Measurements from ENCODE around the gene CBX1.

GRCh38 chr17:48056879-48057278 is 44.4 kb downstream of the CBX1 start:
- TF ChIP-seq EZH2phosphoT487 (IDR thresholded peaks at IDR 0.05; ENCODE audit: unreplicated experiment) (no peak), CTCF (conservative IDR thresholded peaks at IDR 0.05; ENCODE audit: low read depth in 2 of 2) (no peak), POLR2AphosphoS5 (IDR thresholded peaks at IDR 0.05; ENCODE audit: low read depth) (no peak; the same call in 1 of the 2 replicates), REST (IDR thresholded peaks at IDR 0.05; ENCODE audit: unreplicated experiment) (no peak), ZNF114 (CRISPR knock-in tag; IDR thresholded peaks at IDR 0.05) (no peak), EZH2 (IDR thresholded peaks at IDR 0.05; ENCODE audit: low read depth, unreplicated experiment) (no peak), JUNB (IDR thresholded peaks at IDR 0.05; ENCODE audit: unreplicated experiment) (no peak), STAT1 (IDR thresholded peaks at IDR 0.05; ENCODE audit: unreplicated experiment) (no peak), NANOG (IDR thresholded peaks at IDR 0.05; ENCODE audit: borderline replicate concordance) (no peak), CREB1 (CRISPR knock-in tag; IDR thresholded peaks at IDR 0.05; ENCODE audit: low read depth) (no peak), ZNF331 (CRISPR knock-in tag; IDR thresholded peaks at IDR 0.05; ENCODE audit: low read depth) (no peak)
- TF ChIP-seq, protein P1, sequence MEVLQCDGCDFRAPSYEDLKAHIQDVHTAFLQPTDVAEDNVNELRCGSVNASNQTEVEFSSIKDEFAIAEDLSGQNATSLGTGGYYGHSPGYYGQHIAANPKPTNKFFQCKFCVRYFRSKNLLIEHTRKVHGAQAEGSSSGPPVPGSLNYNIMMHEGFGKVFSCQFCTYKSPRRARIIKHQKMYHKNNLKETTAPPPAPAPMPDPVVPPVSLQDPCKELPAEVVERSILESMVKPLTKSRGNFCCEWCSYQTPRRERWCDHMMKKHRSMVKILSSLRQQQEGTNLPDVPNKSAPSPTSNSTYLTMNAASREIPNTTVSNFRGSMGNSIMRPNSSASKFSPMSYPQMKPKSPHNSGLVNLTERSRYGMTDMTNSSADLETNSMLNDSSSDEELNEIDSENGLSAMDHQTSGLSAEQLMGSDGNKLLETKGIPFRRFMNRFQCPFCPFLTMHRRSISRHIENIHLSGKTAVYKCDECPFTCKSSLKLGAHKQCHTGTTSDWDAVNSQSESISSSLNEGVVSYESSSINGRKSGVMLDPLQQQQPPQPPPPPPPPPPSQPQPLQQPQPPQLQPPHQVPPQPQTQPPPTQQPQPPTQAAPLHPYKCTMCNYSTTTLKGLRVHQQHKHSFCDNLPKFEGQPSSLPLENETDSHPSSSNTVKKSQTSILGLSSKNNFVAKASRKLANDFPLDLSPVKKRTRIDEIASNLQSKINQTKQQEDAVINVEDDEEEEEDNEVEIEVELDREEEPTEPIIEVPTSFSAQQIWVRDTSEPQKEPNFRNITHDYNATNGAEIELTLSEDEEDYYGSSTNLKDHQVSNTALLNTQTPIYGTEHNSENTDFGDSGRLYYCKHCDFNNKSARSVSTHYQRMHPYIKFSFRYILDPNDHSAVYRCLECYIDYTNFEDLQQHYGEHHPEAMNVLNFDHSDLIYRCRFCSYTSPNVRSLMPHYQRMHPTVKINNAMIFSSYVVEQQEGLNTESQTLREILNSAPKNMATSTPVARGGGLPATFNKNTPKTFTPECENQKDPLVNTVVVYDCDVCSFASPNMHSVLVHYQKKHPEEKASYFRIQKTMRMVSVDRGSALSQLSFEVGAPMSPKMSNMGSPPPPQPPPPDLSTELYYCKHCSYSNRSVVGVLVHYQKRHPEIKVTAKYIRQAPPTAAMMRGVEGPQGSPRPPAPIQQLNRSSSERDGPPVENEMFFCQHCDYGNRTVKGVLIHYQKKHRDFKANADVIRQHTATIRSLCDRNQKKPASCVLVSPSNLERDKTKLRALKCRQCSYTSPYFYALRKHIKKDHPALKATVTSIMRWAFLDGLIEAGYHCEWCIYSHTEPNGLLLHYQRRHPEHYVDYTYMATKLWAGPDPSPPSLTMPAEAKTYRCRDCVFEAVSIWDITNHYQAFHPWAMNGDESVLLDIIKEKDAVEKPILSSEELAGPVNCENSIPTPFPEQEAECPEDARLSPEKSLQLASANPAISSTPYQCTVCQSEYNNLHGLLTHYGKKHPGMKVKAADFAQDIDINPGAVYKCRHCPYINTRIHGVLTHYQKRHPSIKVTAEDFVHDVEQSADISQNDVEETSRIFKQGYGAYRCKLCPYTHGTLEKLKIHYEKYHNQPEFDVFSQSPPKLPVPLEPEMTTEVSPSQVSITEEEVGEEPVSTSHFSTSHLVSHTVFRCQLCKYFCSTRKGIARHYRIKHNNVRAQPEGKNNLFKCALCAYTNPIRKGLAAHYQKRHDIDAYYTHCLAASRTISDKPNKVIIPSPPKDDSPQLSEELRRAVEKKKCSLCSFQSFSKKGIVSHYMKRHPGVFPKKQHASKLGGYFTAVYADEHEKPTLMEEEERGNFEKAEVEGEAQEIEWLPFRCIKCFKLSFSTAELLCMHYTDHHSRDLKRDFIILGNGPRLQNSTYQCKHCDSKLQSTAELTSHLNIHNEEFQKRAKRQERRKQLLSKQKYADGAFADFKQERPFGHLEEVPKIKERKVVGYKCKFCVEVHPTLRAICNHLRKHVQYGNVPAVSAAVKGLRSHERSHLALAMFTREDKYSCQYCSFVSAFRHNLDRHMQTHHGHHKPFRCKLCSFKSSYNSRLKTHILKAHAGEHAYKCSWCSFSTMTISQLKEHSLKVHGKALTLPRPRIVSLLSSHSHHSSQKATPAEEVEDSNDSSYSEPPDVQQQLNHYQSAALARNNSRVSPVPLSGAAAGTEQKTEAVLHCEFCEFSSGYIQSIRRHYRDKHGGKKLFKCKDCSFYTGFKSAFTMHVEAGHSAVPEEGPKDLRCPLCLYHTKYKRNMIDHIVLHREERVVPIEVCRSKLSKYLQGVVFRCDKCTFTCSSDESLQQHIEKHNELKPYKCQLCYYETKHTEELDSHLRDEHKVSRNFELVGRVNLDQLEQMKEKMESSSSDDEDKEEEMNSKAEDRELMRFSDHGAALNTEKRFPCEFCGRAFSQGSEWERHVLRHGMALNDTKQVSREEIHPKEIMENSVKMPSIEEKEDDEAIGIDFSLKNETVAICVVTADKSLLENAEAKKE (CRISPR knock-in tag; IDR thresholded peaks at IDR 0.05) = no peak

Measured in GM23338 (cell line).